Measurements from ENCODE around the gene SULT1C3. TPM values are rescaled to one million over a fixed set of nuclear protein-coding genes. Genes with fewer than 3 reads are reported as not detected.

Gene SULT1C3
- total and polyA plus RNA-seq, 2 of the 8 experiments (the other 6 are each of a cell fraction or from before 2014, with no cell fraction given), result not detected

DNA sequence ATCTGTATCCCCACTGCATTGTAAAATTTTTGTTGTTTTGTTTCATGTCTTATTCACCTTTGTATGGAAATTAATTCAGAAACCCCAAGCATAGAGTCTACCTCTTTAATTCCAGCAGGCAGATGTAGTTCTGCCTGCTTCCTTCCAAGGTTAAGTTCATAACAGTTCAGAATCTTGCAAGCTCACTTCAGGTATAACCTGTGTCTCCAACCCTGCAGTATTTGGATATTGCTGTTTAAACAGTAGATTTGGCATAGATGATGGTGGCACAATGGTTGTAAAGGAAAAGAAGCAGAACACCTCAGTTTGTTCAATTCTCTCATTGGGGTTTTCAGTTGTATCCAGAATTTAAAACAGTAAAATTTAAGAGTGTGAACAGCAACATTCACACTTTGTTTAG, 70.1 kb downstream of the SULT1C3 start:
- H3K27ac ChIP-seq (ENCODE audit: low read depth, low read length), result no peak overlapping the region
- no peaks in the 10 kb centered on the region for H3K79me2 ChIP-seq (ENCODE audit: control insufficient read depth in 1 of 2, insufficient read depth in 2 of 2, low read length in 2 of 2)
- H3K23me2 ChIP-seq (ENCODE audit: low read depth, low read length), result no peaks in the 10 kb centered on the region
- no peaks in the 10 kb centered on the region for H3K9me3 ChIP-seq (ENCODE audit: insufficient read depth in 2 of 2, low read depth in 1 of 2, low read length in 1 of 2)
- no peak overlapping the region for H2AK5ac ChIP-seq (ENCODE audit: low read depth, low read length)
- no peaks in the 10 kb centered on the region for H3K27me3 ChIP-seq (replicated peaks in 1 of 4; ENCODE audit: control insufficient read depth in 3 of 4, extremely low read depth in 1 of 4, insufficient read depth in 3 of 4, low read length in 3 of 4)
- no peaks in the 10 kb centered on the region for H3K79me1 ChIP-seq (ENCODE audit: low read depth, low read length)
- no peak overlapping the region for H4K8ac ChIP-seq (ENCODE audit: extremely low read depth, insufficient read depth, low read length)
- DNase-seq (ENCODE audit: low read depth in 1 of 2, low spot score in 2 of 2) (no peak), FAIRE-seq (no peak)
- no peak overlapping the region for H4K91ac ChIP-seq (replicated peaks; ENCODE audit: insufficient read length, low read length)
- H4K20me1 ChIP-seq (replicated peaks in 1 of 2; ENCODE audit: control insufficient read depth in 1 of 2, insufficient read depth in 2 of 2, low read length in 2 of 2), result no peaks in the 10 kb centered on the region
- H2BK15ac ChIP-seq (ENCODE audit: low read length), result no peak overlapping the region
- H3K18ac ChIP-seq (ENCODE audit: extremely low read depth, low read length), result no peak overlapping the region
- no peak overlapping the region for H4K5ac ChIP-seq (ENCODE audit: insufficient read length, low read depth, low read length)
- H3K56ac ChIP-seq (replicated peaks; ENCODE audit: insufficient read length, low read depth, low read length), result no peak overlapping the region
- no peak overlapping the region for H3K4me2 ChIP-seq (ENCODE audit: insufficient read depth in 1 of 2, low read depth in 2 of 2, low read length in 2 of 2)
- CTCF ChIA-PET (ENCODE audit: partially characterized antibody), result no interaction called here
- no peak overlapping the region for H3K23ac ChIP-seq (ENCODE audit: insufficient read length)
- H3K36me3 ChIP-seq (ENCODE audit: control insufficient read depth in 2 of 4, insufficient read depth in 4 of 4, low read length in 3 of 4), result no peaks in the 10 kb centered on the region
- H3K4me3 ChIP-seq (ENCODE audit: extremely low read depth in 1 of 4, insufficient read depth in 2 of 4, low read depth in 3 of 4, low read length in 4 of 4), result no peak overlapping the region
- no peak overlapping the region for H3K9ac ChIP-seq (replicated peaks in 1 of 4; ENCODE audit: extremely low read depth in 1 of 4, low read depth in 3 of 4, low read length in 3 of 4)
- H3K4me1 ChIP-seq (replicated peaks in 1 of 4; ENCODE audit: control insufficient read depth in 3 of 4, insufficient read depth in 4 of 4, low read length in 3 of 4), result no peaks in the 10 kb centered on the region
- H2BK12ac ChIP-seq (ENCODE audit: low read depth, low read length), result no peak overlapping the region
- H3K14ac ChIP-seq (ENCODE audit: insufficient read length), result no peak overlapping the region
- H2BK120ac ChIP-seq (replicated peaks; ENCODE audit: low read depth, low read length), result no peak overlapping the region
- POLR2A ChIA-PET (ENCODE audit: partially characterized antibody), result no interaction called here
- H2BK5ac ChIP-seq (ENCODE audit: low read depth, low read length), result no peak overlapping the region
- no peak overlapping the region for H3K4ac ChIP-seq (replicated peaks; ENCODE audit: insufficient read length, low read depth, low read length)
- H2BK20ac ChIP-seq (ENCODE audit: low read length), result no peak overlapping the region
- no peak overlapping the region for H2AFZ ChIP-seq (ENCODE audit: low read length)
- no peak for TF ChIP-seq POLR2AphosphoS5 (IDR thresholded peaks at IDR 0.05; ENCODE audit: low read depth, low read length)
- no peak for TF ChIP-seq ATF3 (IDR thresholded peaks at IDR 0.05; ENCODE audit: insufficient read depth, low read depth, low read length)
- TF ChIP-seq TEAD4 (IDR thresholded peaks at IDR 0.05; ENCODE audit: low read depth, low read length), result no peak
- TF ChIP-seq RBBP5 (IDR thresholded peaks at IDR 0.05; ENCODE audit: borderline replicate concordance, low read depth, low read length), result no peak
- TF ChIP-seq CTBP2 (IDR thresholded peaks at IDR 0.05; ENCODE audit: borderline replicate concordance, insufficient read depth, insufficient read length, low read length), result no peak
- TF ChIP-seq GTF2F1 (IDR thresholded peaks at IDR 0.05; ENCODE audit: borderline replicate concordance, low read depth, low read length), result no peak
- no peak for TF ChIP-seq EZH2 (IDR thresholded peaks at IDR 0.05; ENCODE audit: low read depth, low read length, severe bottlenecking)
- no peak for TF ChIP-seq KDM1A (IDR thresholded peaks at IDR 0.05; ENCODE audit: borderline replicate concordance, low read length)
- TF ChIP-seq MAFK (IDR thresholded peaks at IDR 0.05; ENCODE audit: low read depth, low read length), result no peak
- no peak for TF ChIP-seq ASH2L (IDR thresholded peaks at IDR 0.05; ENCODE audit: low read length)
- TF ChIP-seq POLR2A (IDR thresholded peaks at IDR 0.05; ENCODE audit: control extremely low read depth in 1 of 2, low read depth in 2 of 2, low read length in 2 of 2), result no peak
- TF ChIP-seq FOSL1 (IDR thresholded peaks at IDR 0.05; ENCODE audit: insufficient read depth, low read depth, low read length), result no peak
- no peak for TF ChIP-seq ZNF274 (IDR thresholded peaks at IDR 0.05; ENCODE audit: borderline replicate concordance, extremely low read depth, low read length)
- no peak for TF ChIP-seq RFX5 (IDR thresholded peaks at IDR 0.05; ENCODE audit: borderline replicate concordance, low read depth, low read length)
- TF ChIP-seq KDM5A (IDR thresholded peaks at IDR 0.05; ENCODE audit: low read length), result no peak
- no peak for TF ChIP-seq CBX5 (IDR thresholded peaks at IDR 0.05; ENCODE audit: low read depth, low read length)

Measured in H1 (cell line).